HCT116 (cell line): ENCODE results near the gene SLAIN1. TPM values are rescaled to one million over a fixed set of nuclear protein-coding genes. Genes with fewer than 3 reads are reported as not detected.

ENCODE experiments used
- ATAC-seq: fragments of 200-7000 bp; cut with Tn5 transposase; 2 replicates; pipeline ENCODE4 v1.9.1; 2020; ENCODE audit warnings: mild to moderate bottlenecking, moderate library complexity
- BruUV-seq: library from RNA; stranded (reverse); fragments of 400-500 nt; replicated peaks from 2 replicates; lab custom pipeline; 2021; lab: Mats Ljungman, UMichigan
- CTCF ChIA-PET: fragments of 300-600 bp; sonication (Branson Sonifier 250); formaldehyde crosslinking; loops from one replicate; lab custom pipeline; 2021; ENCODE audit warnings: antibody characterized with exemption; lab: Charles Lee
- POLR2A ChIA-PET: fragments of 300-600, 350-600 bp; sonication (Branson Sonifier 250); formaldehyde crosslinking; loops from one replicate; lab custom pipeline; 2021; ENCODE audit warnings: antibody characterized with exemption; lab: Charles Lee
- RAD21 ChIA-PET, 2 experiments: fragments of 300-600 bp; sonication (Branson Sonifier 250); formaldehyde crosslinking; loops; one replicate each; lab custom pipeline; 2023; ENCODE audit warnings: low total read pairs in 2 of 2; ENCODE audit not compliant: uncharacterized antibody in 2 of 2, unreplicated experiment in 2 of 2, low non-redundant PET in 1 of 2; lab: Charles Lee
- DNase-seq: peaks from one replicate; pipeline ENCODE4 v3.0.0-alpha.2; 2010; ENCODE audit warnings: low read depth, low spot score
- H2AFZ ChIP-seq: fragments of 200-600 bp; shearing (Covaris generic), sonication (generic); 2 replicates; pipeline ENCODE4 v1.6.1; 2017; ENCODE audit warnings: low read depth, mixed run types, mixed read lengths, antibody characterized with exemption, low read length; ENCODE audit not compliant: poor library complexity, severe bottlenecking
- H3K27ac ChIP-seq: 2 replicates; pipeline ENCODE4 v1.5.1; 2012; ENCODE audit warnings: low read depth, low read length
- H3K27me3 ChIP-seq: fragments of 200-600 bp; sonication (generic); 2 replicates; pipeline ENCODE4 v1.6.1; 2016; ENCODE audit warnings: mixed run types, low read length, mixed read lengths; ENCODE audit not compliant: insufficient read depth
- H3K36me3 ChIP-seq, 2 experiments: fragments of 200-500 bp in 1 of 2; fragments of 200-600 bp in 1 of 2; sonication (Bioruptor generic) in 1 of 2; sonication (generic) in 1 of 2; 2 replicates each; pipeline versions ENCODE4 v1.5.1 to v1.6.1; 2014 to 2016; ENCODE audit warnings: low read length in 2 of 2, inconsistent platforms in 1 of 2, mixed read lengths in 1 of 2, mixed run types in 1 of 2; ENCODE audit not compliant: insufficient read depth in 2 of 2, control insufficient read depth in 1 of 2
- H3K4me1 ChIP-seq, 2 experiments: fragments of 200-600 bp in 1 of 2; sonication (generic) in 1 of 2; 2 replicates each; pipeline versions ENCODE4 v1.5.1 to v1.6.1; 2012 to 2017; ENCODE audit warnings: low read length in 2 of 2, inconsistent platforms in 1 of 2, mild to moderate bottlenecking in 1 of 2, mixed read lengths in 1 of 2, mixed run types in 1 of 2, moderate library complexity in 1 of 2; ENCODE audit not compliant: insufficient read depth in 2 of 2, control insufficient read depth in 1 of 2
- H3K4me2 ChIP-seq: fragments of 200-600 bp; sonication (generic); 2 replicates; pipeline ENCODE4 v1.6.1; 2017; ENCODE audit warnings: mixed run types, low read length, mixed read lengths
- H3K4me3 ChIP-seq, 2 experiments: fragments of 200-600 bp in 1 of 2; sonication (generic) in 1 of 2; replicated peaks in 1 of 2; 2 replicates each; pipeline ENCODE4 v1.5.1; 2011 to 2016; ENCODE audit warnings: low read length in 2 of 2, control low read depth in 1 of 2, low read depth in 1 of 2, mild to moderate bottlenecking in 1 of 2, mixed read lengths in 1 of 2, mixed run types in 1 of 2
- H3K79me2 ChIP-seq: fragments of 200-600 bp; sonication (generic); 2 replicates; pipeline ENCODE4 v1.6.1; 2017; ENCODE audit warnings: mild to moderate bottlenecking, mixed run types, low read length, moderate library complexity, mixed read lengths; ENCODE audit not compliant: insufficient read depth
- H3K9ac ChIP-seq: fragments of 200-600 bp; sonication (generic); 2 replicates; pipeline ENCODE4 v1.6.1; 2016; ENCODE audit warnings: low read length, mixed read lengths
- H3K9me2 ChIP-seq: fragments of 200-600 bp; sonication (generic), shearing (Covaris generic); 2 replicates; pipeline ENCODE4 v1.6.1; 2017; ENCODE audit warnings: mixed run types, mild to moderate bottlenecking, moderate library complexity; ENCODE audit not compliant: insufficient read depth
- H3K9me3 ChIP-seq, 2 experiments: fragments of 200-500 bp in 1 of 2; fragments of 200-600 bp in 1 of 2; sonication (Bioruptor generic) in 1 of 2; sonication (generic) in 1 of 2; 2 replicates each; pipeline ENCODE4 v1.6.1; 2014 to 2017; ENCODE audit warnings: low read length in 2 of 2, mixed read lengths in 2 of 2, inconsistent platforms in 1 of 2, low read depth in 1 of 2, mild to moderate bottlenecking in 1 of 2, mixed run types in 1 of 2, moderate library complexity in 1 of 2; ENCODE audit not compliant: control insufficient read depth in 1 of 2, insufficient read depth in 1 of 2
- H4K20me1 ChIP-seq: fragments of 200-600 bp; sonication (generic), shearing (Covaris generic); 2 replicates; pipeline ENCODE4 v1.6.1; 2017; ENCODE audit warnings: mixed run types, mild to moderate bottlenecking, moderate library complexity; ENCODE audit not compliant: insufficient read depth
- ATF3 ChIP-seq: IDR thresholded peaks from 2 replicates; pipeline ENCODE4 v1.6.1; 2012
- CBX3 ChIP-seq: IDR thresholded peaks from 2 replicates; pipeline ENCODE4 v1.6.1; 2012; ENCODE audit warnings: low read depth
- CTCF ChIP-seq, 3 experiments: fragments of 200-600 bp in 1 of 3; sonication (generic) in 1 of 3; IDR thresholded peaks in 2 of 3; conservative IDR thresholded peaks in 1 of 3; 2 replicates each; pipeline ENCODE4 v1.5.1; 2012 to 2017; ENCODE audit warnings: low read depth in 2 of 3, low read length in 2 of 3, antibody characterized with exemption in 1 of 3, borderline replicate concordance in 1 of 3, control low read depth in 1 of 3, mild to moderate bottlenecking in 1 of 3, mixed read lengths in 1 of 3, mixed run types in 1 of 3, moderate library complexity in 1 of 3; ENCODE audit not compliant: insufficient read depth in 1 of 3
- ELF1 ChIP-seq: IDR thresholded peaks from 2 replicates; pipeline ENCODE4 v1.6.1; 2012; ENCODE audit warnings: low read depth, borderline replicate concordance
- EZH2 ChIP-seq: fragments of 200-600 bp; sonication (generic); IDR thresholded peaks from 2 replicates; pipeline ENCODE4 v1.6.1; 2017; ENCODE audit warnings: antibody characterized with exemption, mixed run types
- EZH2phosphoT487 ChIP-seq: fragments of 200-600 bp; IDR thresholded peaks from 2 replicates; pipeline ENCODE4 v1.6.1; 2018; ENCODE audit warnings: antibody characterized with exemption, borderline replicate concordance
- FOSL1 ChIP-seq: IDR thresholded peaks from 2 replicates; pipeline ENCODE4 v1.6.1; 2012; ENCODE audit warnings: low read depth
- MAX ChIP-seq: IDR thresholded peaks from 2 replicates; pipeline ENCODE4 v1.6.1; 2012
- POLR2A ChIP-seq: IDR thresholded peaks from 2 replicates; pipeline ENCODE4 v1.7.0; 2011; ENCODE audit warnings: borderline replicate concordance; ENCODE audit not compliant: insufficient read depth, insufficient read length; ENCODE audit errors: extremely low read depth
- YY1 ChIP-seq: IDR thresholded peaks from 2 replicates; pipeline ENCODE4 v1.6.1; 2011; ENCODE audit warnings: low read length, low read depth, moderate library complexity, mild to moderate bottlenecking; ENCODE audit not compliant: insufficient replicate concordance; ENCODE audit errors: extremely low read depth
- ZFX ChIP-seq: fragments of 450-650 bp; IDR thresholded peaks from 2 replicates; pipeline ENCODE4 v1.6.1; 2017
- ZNF274 ChIP-seq: fragments of 200-500 bp; sonication (Bioruptor generic); IDR thresholded peaks from 2 replicates; pipeline ENCODE4 v1.6.1; 2014; ENCODE audit warnings: mild to moderate bottlenecking, low read depth, low read length, inconsistent platforms
- intact Hi-C: fragments of 100-400 bp; cut with micrococcal nuclease; formaldehyde crosslinking; loops from 2 replicates; pipeline ENCODE4 v1.10.0; 2022
- total RNA-seq: library from RNA; stranded (reverse); gene quantifications from one replicate; pipeline ENCODE4 v1.2.1, GENCODE V29; 2021; ENCODE audit not compliant: unreplicated experiment

Gene SLAIN1
- total RNA-seq, 1 experiment from 2014 or later = 0.34 TPM

- H3K36me3 ChIP-seq = no peaks in the 10 kb centered on the region
- H3K27ac ChIP-seq = no peak overlapping the region
- no peak for DNase-seq
- intact Hi-C loops = no loop called here
- no peaks in the 10 kb centered on the region for H3K27me3 ChIP-seq
- no peak for ATAC-seq
- no peaks in the 10 kb centered on the region for H3K79me2 ChIP-seq
- CTCF ChIA-PET = no interaction called here
- no peak overlapping the region for H3K9ac ChIP-seq
- no TSS peak for BruUV-seq
- H3K4me1 ChIP-seq = no peaks in the 10 kb centered on the region
- H3K9me2 ChIP-seq = no peaks in the 10 kb centered on the region
- H3K9me3 ChIP-seq = no peaks in the 10 kb centered on the region
- H2AFZ ChIP-seq = no peak overlapping the region
- TF ChIP-seq EZH2 (no peak), YY1 (no peak), CTCF (IDR thresholded peaks at IDR 0.05 in 2 of 3, conservative IDR thresholded peaks at IDR 0.05 in 1 of 3; ENCODE audit: borderline replicate concordance in 1 of 3, insufficient read depth in 1 of 3, low read depth in 2 of 3, low read length in 2 of 3) (no peak), FOSL1 (no peak), ELF1 (no peak), CBX3 (no peak), ZNF274 (no peak), POLR2A (no peak), MAX (no peak), ZFX (no peak), ATF3 (no peak), EZH2phosphoT487 (no peak)
- TF ChIP-seq, all 23 proteins: peak for 0
- Histone ChIP-seq H3K4me2 (no peak overlapping the region), H4K20me1 (no peaks in the 10 kb centered on the region), H3K4me3 (no peak overlapping the region)
- RAD21 ChIA-PET = no interaction called here
- POLR2A ChIA-PET = no interaction called here
Measured at GRCh38 chr13:77693449-77693940, 4.0 kb upstream of the SLAIN1 start.
